C4-2B (cell line): ENCODE results near the gene CMIP.

Source experiments
- CTCF ChIP-seq: fragments of 450-650 bp; conservative IDR thresholded peaks from 2 replicates; pipeline ENCODE4 v1.5.1; 2017; ENCODE audit warnings: mild to moderate bottlenecking
- ZFX ChIP-seq: fragments of 450-650 bp; IDR thresholded peaks from 2 replicates; pipeline ENCODE4 v1.6.1; 2017

- TF ChIP-seq CTCF (no peak), ZFX (no peak)
Observed at GRCh38 chr16:81554979-81555378, 110.4 kb downstream of the CMIP start.
